Colonic mucosa (tissue), 4 donors: ENCODE results near the gene ASB5. TPM values are rescaled to one million over a fixed set of nuclear protein-coding genes. Genes with fewer than 3 reads are reported as not detected.
A peak's percentile ranks its signal among the peaks of the same experiment; 100 is the strongest.

Source experiments
- DNase-seq: peaks from one replicate; pipeline ENCODE4 v3.0.0-alpha.2; 2020
- H3K27ac ChIP-seq: fragments of 200-600 bp; one replicate; pipeline ENCODE4 v1.8.0; 2021
- H3K27me3 ChIP-seq: fragments of 200-600 bp; one replicate; pipeline ENCODE4 v1.8.0; 2021
- H3K36me3 ChIP-seq: fragments of 200-600 bp; one replicate; pipeline ENCODE4 v1.8.0; 2021
- H3K4me1 ChIP-seq: fragments of 200-600 bp; one replicate; pipeline ENCODE4 v1.8.0; 2021; ENCODE audit warnings: mild to moderate bottlenecking
- H3K4me3 ChIP-seq: fragments of 200-600 bp; one replicate; pipeline ENCODE4 v1.8.0; 2021
- H3K9ac ChIP-seq, 2 donors: one replicate each; pipeline ENCODE4 v1.7.0; 2013; ENCODE audit warnings: control low read depth in 2 of 2, low read depth in 2 of 2, low read length in 2 of 2
- H3K9me3 ChIP-seq: fragments of 200-600 bp; one replicate; pipeline ENCODE4 v1.8.0; 2021
- intact Hi-C: fragments of 100-400 bp; cut with DNase I; formaldehyde crosslinking; loops from one replicate; pipeline ENCODE4 v1.14.1; 2022
- total RNA-seq, 2 donors: library from RNA; stranded (reverse); fragmentation: NEBNext Ultra II Directional in 1 of 2; extraction: Animal tissue kit (Norgen Biotek cat#: 25700) in 1 of 2; gene quantifications; one replicate each; pipeline ENCODE4 v1.2.1, GENCODE V29; 2021
- TF ChIP-seq, protein P1 (sequence below): fragments of 200-600 bp; IDR thresholded peaks from one replicate; pipeline ENCODE4 v1.8.0; 2022; ENCODE audit warnings: antibody characterized with exemption, mild to moderate bottlenecking
- donor health status: healthy.
- donor health status: DM: no; HTN: no; CAD: no.
- donor health status: DM: no; HTN: no; CAD: no.

ASB5 gene
- total RNA-seq, 2 donors from 2014 or later: 1.7 TPM; not detected in 1

GRCh38 chr4:176277162-176277904 is 8.3 kb upstream of the ASB5 start:
- DNase-seq: peak; percentile 34
- no peaks in the 10 kb centered on the region for H3K27me3 ChIP-seq
- TF ChIP-seq, protein P1, sequence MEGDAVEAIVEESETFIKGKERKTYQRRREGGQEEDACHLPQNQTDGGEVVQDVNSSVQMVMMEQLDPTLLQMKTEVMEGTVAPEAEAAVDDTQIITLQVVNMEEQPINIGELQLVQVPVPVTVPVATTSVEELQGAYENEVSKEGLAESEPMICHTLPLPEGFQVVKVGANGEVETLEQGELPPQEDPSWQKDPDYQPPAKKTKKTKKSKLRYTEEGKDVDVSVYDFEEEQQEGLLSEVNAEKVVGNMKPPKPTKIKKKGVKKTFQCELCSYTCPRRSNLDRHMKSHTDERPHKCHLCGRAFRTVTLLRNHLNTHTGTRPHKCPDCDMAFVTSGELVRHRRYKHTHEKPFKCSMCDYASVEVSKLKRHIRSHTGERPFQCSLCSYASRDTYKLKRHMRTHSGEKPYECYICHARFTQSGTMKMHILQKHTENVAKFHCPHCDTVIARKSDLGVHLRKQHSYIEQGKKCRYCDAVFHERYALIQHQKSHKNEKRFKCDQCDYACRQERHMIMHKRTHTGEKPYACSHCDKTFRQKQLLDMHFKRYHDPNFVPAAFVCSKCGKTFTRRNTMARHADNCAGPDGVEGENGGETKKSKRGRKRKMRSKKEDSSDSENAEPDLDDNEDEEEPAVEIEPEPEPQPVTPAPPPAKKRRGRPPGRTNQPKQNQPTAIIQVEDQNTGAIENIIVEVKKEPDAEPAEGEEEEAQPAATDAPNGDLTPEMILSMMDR: no peak
- H3K36me3 ChIP-seq: no peaks in the 10 kb centered on the region
- no peaks in the 10 kb centered on the region for H3K4me1 ChIP-seq
- no peaks in the 10 kb centered on the region for H3K9me3 ChIP-seq
- H3K9ac ChIP-seq: no peak overlapping the region
- no peak overlapping the region for H3K4me3 ChIP-seq
- intact Hi-C loops: loop anchor here (5.0 kb wide), 1 partner anchor 125 kb away; no protein-coding TSS in a partner anchor
- H3K27ac ChIP-seq: no peak overlapping the region

DNA sequence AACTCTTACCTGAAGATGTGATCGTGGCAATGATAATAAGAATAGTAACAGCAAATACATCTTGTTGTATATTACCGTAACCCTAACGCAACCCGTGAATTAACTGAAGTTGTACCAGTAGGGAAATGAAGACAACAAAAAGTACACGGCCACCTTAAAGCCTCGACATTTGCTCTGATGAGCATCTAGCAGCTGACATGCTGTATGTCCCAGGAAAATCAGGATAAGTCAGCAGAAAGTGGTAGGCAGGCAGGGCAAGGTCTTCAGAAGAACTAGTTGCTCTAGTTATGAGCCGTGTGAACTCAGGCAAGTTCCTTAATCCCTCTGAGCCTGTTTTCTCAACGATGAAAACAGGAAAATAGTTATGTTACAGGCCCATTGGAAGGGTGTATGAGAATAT is 7.7 kb upstream of the ASB5 start:
- Histone ChIP-seq H3K9ac (no peak overlapping the region), H3K27ac (no peak overlapping the region), H3K4me1 (no peaks in the 10 kb centered on the region), H3K36me3 (no peaks in the 10 kb centered on the region), H3K9me3 (no peaks in the 10 kb centered on the region), H3K27me3 (no peaks in the 10 kb centered on the region), H3K4me3 (no peak overlapping the region)
- TF ChIP-seq, protein P1: no peak
- intact Hi-C loops: loop anchor here (5.0 kb wide), 1 partner anchor 124 kb away; no protein-coding TSS in a partner anchor
- DNase-seq: no peak

DNA sequence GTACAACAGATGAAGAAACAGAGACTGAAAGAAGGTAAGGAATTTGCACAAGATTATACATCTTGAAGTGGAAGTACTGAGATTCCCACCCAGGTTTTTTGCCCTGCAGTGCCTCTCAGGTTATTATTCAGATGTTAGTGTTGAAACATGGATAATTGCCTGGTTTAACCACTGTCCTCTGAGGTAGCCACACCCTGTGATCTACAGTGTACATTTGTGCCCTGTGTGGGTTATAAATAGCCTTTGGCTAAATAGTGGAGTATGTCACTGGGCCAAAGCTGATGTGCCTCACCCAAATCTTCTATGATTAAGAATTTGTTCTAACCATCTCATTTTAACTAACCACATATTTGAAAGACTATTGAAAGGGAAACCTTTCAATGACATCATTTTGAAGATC is 5.4 kb upstream of the ASB5 start:
- Histone ChIP-seq H3K27me3 (no peaks in the 10 kb centered on the region), H3K27ac (no peak overlapping the region), H3K4me3 (no peak overlapping the region), H3K9me3 (no peaks in the 10 kb centered on the region), H3K36me3 (no peaks in the 10 kb centered on the region), H3K4me1 (no peaks in the 10 kb centered on the region), H3K9ac (no peak overlapping the region)
- TF ChIP-seq, protein P1: no peak
- no peak for DNase-seq
- intact Hi-C loops: no loop called here

DNA sequence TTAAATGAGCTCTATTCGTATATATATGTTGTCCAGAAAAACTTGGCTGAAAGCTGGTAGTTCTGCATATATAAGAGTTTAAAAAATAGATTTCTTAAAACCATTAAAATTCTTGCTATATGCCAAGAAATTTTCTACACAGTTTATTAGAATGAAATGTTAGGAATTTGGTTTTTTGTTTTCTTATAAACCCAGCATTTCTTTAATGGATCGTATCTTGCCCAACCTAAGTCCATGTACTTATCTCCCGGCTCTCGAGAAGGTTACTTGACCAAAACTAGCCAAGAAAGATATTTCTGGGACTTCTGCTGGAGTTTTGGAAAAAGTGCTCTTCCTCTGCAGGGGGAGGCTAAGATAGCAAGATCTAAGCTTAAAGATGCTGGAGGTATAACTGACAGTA is 4.7 kb upstream of the ASB5 start:
- H3K36me3 ChIP-seq: no peaks in the 10 kb centered on the region
- H3K27me3 ChIP-seq: no peaks in the 10 kb centered on the region
- TF ChIP-seq, protein P1: no peak
- no peaks in the 10 kb centered on the region for H3K4me1 ChIP-seq
- H3K27ac ChIP-seq: no peak overlapping the region
- no peak overlapping the region for H3K9ac ChIP-seq
- H3K9me3 ChIP-seq: no peaks in the 10 kb centered on the region
- intact Hi-C loops: no loop called here
- DNase-seq: no peak
- no peak overlapping the region for H3K4me3 ChIP-seq

DNA sequence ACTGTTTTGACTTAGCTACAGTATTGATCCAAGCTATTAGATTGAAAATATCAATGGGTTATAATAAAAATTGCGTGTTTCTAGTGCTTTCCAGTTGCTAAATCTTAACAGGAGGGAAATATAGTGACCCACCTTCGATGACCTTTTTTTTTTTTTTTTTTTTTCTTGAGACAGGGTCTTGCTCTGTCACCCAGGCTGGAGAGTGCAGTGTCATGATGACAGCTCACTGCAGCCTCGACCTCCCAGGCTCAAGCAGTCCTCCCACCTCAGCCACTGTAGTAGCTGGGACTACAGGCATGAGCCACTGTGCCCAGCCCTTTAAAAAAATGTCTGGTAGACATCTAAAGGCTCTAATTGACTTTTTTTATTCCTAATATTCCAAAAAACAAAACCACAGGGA is 3.8 kb upstream of the ASB5 start:
- H3K27me3 ChIP-seq: no peaks in the 10 kb centered on the region
- H3K9ac ChIP-seq: no peak overlapping the region
- no peaks in the 10 kb centered on the region for H3K36me3 ChIP-seq
- H3K4me3 ChIP-seq: no peak overlapping the region
- H3K9me3 ChIP-seq: no peaks in the 10 kb centered on the region
- TF ChIP-seq, protein P1: no peak
- H3K27ac ChIP-seq: no peak overlapping the region
- no peaks in the 10 kb centered on the region for H3K4me1 ChIP-seq
- DNase-seq: no peak
- intact Hi-C loops: no loop called here
